SK-N-SH (cell line): ENCODE data around the gene KTN1. TPM values are rescaled to one million over a fixed set of nuclear protein-coding genes. Genes with fewer than 3 reads are reported as not detected.

Experiments used
- CTCF ChIA-PET: fragments of 300-600, 350-600 bp; formaldehyde crosslinking; extraction: SDS; loops from one replicate; lab custom pipeline; 2021; lab: Yijun Ruan, JAX
- POLR2A ChIA-PET: fragments of 350-600 bp; sonication (Branson Sonifier 250); formaldehyde crosslinking; extraction: SDS; loops from one replicate; lab custom pipeline; 2020; ENCODE audit warnings: antibody characterized with exemption, inconsistent platforms; lab: Yijun Ruan, JAX
- DNase-seq: peaks from one replicate; pipeline ENCODE4 v3.0.0; 2012
- H2AFZ ChIP-seq: fragments of 200-600 bp; sonication (generic); 2 replicates; pipeline ENCODE4 v1.8.1; 2016; ENCODE audit warnings: antibody characterized with exemption, mild to moderate bottlenecking, low read depth
- H3F3A ChIP-seq: fragments of 200-600 bp; sonication (generic); replicated peaks from 2 replicates; pipeline ENCODE3; 2016; ENCODE audit warnings: antibody characterized with exemption, mild to moderate bottlenecking; ENCODE audit not compliant: insufficient read depth
- H3K27ac ChIP-seq, 2 experiments: fragments of 200-500 bp in 1 of 2; fragments of 200-600 bp in 1 of 2; sonication (Bioruptor generic) in 1 of 2; sonication (generic), shearing (Covaris generic) in 1 of 2; 2 replicates each; pipeline versions ENCODE4 v1.5.1 to v1.6.1; 2014 to 2016; ENCODE audit warnings: low read depth in 2 of 2, inconsistent platforms in 1 of 2, low read length in 1 of 2, mild to moderate bottlenecking in 1 of 2, mixed read lengths in 1 of 2
- H3K27me3 ChIP-seq: fragments of 200-600 bp; sonication (generic), shearing (Covaris generic); 2 replicates; pipeline ENCODE4 v1.6.1; 2016; ENCODE audit warnings: mixed run types; ENCODE audit not compliant: insufficient read depth
- H3K36me3 ChIP-seq, 2 experiments: fragments of 200-500 bp in 1 of 2; fragments of 200-600 bp in 1 of 2; sonication (Bioruptor generic) in 1 of 2; sonication (generic) in 1 of 2; replicated peaks in 1 of 2; 2 replicates each; pipeline versions ENCODE3 to v1.5.1; 2014 to 2016; ENCODE audit warnings: low read length in 1 of 2, mild to moderate bottlenecking in 1 of 2; ENCODE audit not compliant: insufficient read depth in 2 of 2, control insufficient read depth in 1 of 2
- H3K4me1 ChIP-seq, 2 experiments: fragments of 200-500 bp in 1 of 2; fragments of 200-600 bp in 1 of 2; sonication (Bioruptor generic) in 1 of 2; sonication (generic), shearing (Covaris generic) in 1 of 2; 2 replicates each; pipeline versions ENCODE4 v1.5.1 to v1.6.1; 2014 to 2016; ENCODE audit warnings: low read depth in 1 of 2, low read length in 1 of 2, mixed run types in 1 of 2; ENCODE audit not compliant: insufficient read depth in 2 of 2, control insufficient read depth in 1 of 2
- H3K4me2 ChIP-seq: fragments of 200-600 bp; sonication (generic), shearing (Covaris generic); 2 replicates; pipeline ENCODE4 v1.6.1; 2017; ENCODE audit warnings: mixed run types
- H3K4me3 ChIP-seq, 2 experiments: fragments of 200-500 bp in 1 of 2; fragments of 200-600 bp in 1 of 2; sonication (Bioruptor generic) in 1 of 2; sonication (generic), shearing (Covaris generic) in 1 of 2; 2 replicates each; pipeline versions ENCODE4 v1.5.1 to v1.8.1; 2014 to 2016; ENCODE audit warnings: low read depth in 2 of 2, inconsistent platforms in 1 of 2, low read length in 1 of 2, mild to moderate bottlenecking in 1 of 2, mixed read lengths in 1 of 2, moderate library complexity in 1 of 2
- H3K79me2 ChIP-seq: fragments of 200-600 bp; sonication (generic); 2 replicates; pipeline ENCODE4 v1.8.1; 2017; ENCODE audit warnings: mild to moderate bottlenecking; ENCODE audit not compliant: insufficient read depth
- H3K9ac ChIP-seq: fragments of 200-600 bp; sonication (generic); 2 replicates; pipeline ENCODE4 v1.6.1; 2017; ENCODE audit warnings: mixed run types
- H3K9me2 ChIP-seq: fragments of 200-600 bp; sonication (generic); 2 replicates; pipeline ENCODE4 v1.6.1; 2017; ENCODE audit warnings: mixed run types
- H3K9me3 ChIP-seq: fragments of 200-600 bp; sonication (generic); 2 replicates; pipeline ENCODE4 v1.6.1; 2017; ENCODE audit warnings: mixed run types, mild to moderate bottlenecking, moderate library complexity
- H4K20me1 ChIP-seq: fragments of 200-600 bp; sonication (generic); 2 replicates; pipeline ENCODE4 v1.6.1; 2017; ENCODE audit warnings: mild to moderate bottlenecking, mixed run types; ENCODE audit not compliant: insufficient read depth
- EP300 ChIP-seq, 2 experiments: IDR thresholded peaks; 2 replicates each; pipeline versions ENCODE4 v1.4.0 to v1.6.1; 2012; ENCODE audit warnings: borderline replicate concordance in 1 of 2, low read depth in 1 of 2, low read length in 1 of 2
- GATA2 ChIP-seq: sonication (generic); formaldehyde crosslinking; IDR thresholded peaks from 2 replicates; pipeline ENCODE4 v1.5.0; 2020; ENCODE audit warnings: mild to moderate bottlenecking, missing genetic modification reagents
- JUND ChIP-seq: IDR thresholded peaks from 2 replicates; pipeline ENCODE4 v1.4.0; 2012
- MAX ChIP-seq: IDR thresholded peaks from 2 replicates; pipeline ENCODE4 v1.4.0; 2012; ENCODE audit warnings: low read depth
- MEF2A ChIP-seq: IDR thresholded peaks from 2 replicates; pipeline ENCODE4 v1.4.0; 2012; ENCODE audit warnings: low read depth, borderline replicate concordance
- PBX3 ChIP-seq: IDR thresholded peaks from 2 replicates; pipeline ENCODE4; 2012
- RAD21 ChIP-seq: IDR thresholded peaks from 2 replicates; pipeline ENCODE4 v1.6.1; 2012; ENCODE audit warnings: mild to moderate bottlenecking, low read length
- REST ChIP-seq: IDR thresholded peaks from 2 replicates; pipeline ENCODE4 v1.6.1; 2012; ENCODE audit warnings: mild to moderate bottlenecking, low read depth, low read length, moderate library complexity
- RFX5 ChIP-seq: IDR thresholded peaks from 2 replicates; pipeline ENCODE4 v1.6.1; 2012; ENCODE audit warnings: mild to moderate bottlenecking, improper control_type of control experiment, low read length
- SIN3A ChIP-seq: IDR thresholded peaks from 2 replicates; pipeline ENCODE4 v1.6.1; 2012; ENCODE audit warnings: low read depth, mild to moderate bottlenecking, low read length, moderate library complexity, borderline replicate concordance
- YY1 ChIP-seq: IDR thresholded peaks from 2 replicates; pipeline ENCODE4 v1.4.0; 2012; ENCODE audit warnings: low read depth, mild to moderate bottlenecking
- WGBS: methylation state at CpG from one replicate; pipeline ENCODE4 v1.1.6; 2017; ENCODE audit warnings: low lambda C conversion rate; 5-methylcytosine and 5-hydroxymethylcytosine counted together
- polyA plus RNA-seq, 3 experiments: library from polyadenylated mRNA; depleted of rRNA; stranded (reverse); fragments of >200 nt; gene quantifications; 2 replicates each; pipeline ENCODE4 v1.2.3, GENCODE V29; 2012

KTN1 gene
- polyA plus RNA-seq, 1 of the 3 experiments (the other 2 are of a cell fraction), result 39.5 TPM

- H3K4me3 ChIP-seq, result no peak overlapping the region
- ChIA-PET POLR2A (no interaction called here), CTCF (no interaction called here)
- H3K4me2 ChIP-seq, result no peak overlapping the region
- TF ChIP-seq JUND (no peak), YY1 (no peak), EP300 (IDR thresholded peaks at IDR 0.05; ENCODE audit: borderline replicate concordance in 1 of 2, low read depth in 1 of 2, low read length in 1 of 2) (no peak), MEF2A (no peak), PBX3 (no peak), MAX (no peak), GATA2 (CRISPR knock-in tag) (no peak), RFX5 (no peak), RAD21 (no peak), SIN3A (no peak), REST (no peak)
- no peak overlapping the region for H2AFZ ChIP-seq
- no peak for DNase-seq
- H3F3A ChIP-seq, result peaks cover 3% of the 10 kb centered on the region
- peaks cover 72% of the 10 kb centered on the region in 2 experiments for H3K36me3 ChIP-seq
- no peaks in the 10 kb centered on the region for H4K20me1 ChIP-seq
- H3K79me2 ChIP-seq, result peaks cover 7% of the 10 kb centered on the region; the same call in 1 of the 2 replicates
- no peak overlapping the region for H3K27ac ChIP-seq
- WGBS, result 97% methylated on average over 1 of the region's 1 CpG
- H3K27me3 ChIP-seq, result no peaks in the 10 kb centered on the region
- H3K9me3 ChIP-seq, result no peaks in the 10 kb centered on the region
- H3K4me1 ChIP-seq, result no peaks in the 10 kb centered on the region
- H3K9ac ChIP-seq, result no peak overlapping the region
- no peaks in the 10 kb centered on the region for H3K9me2 ChIP-seq
Measured at GRCh38 chr14:55645145-55645544, 65.1 kb downstream of the KTN1 start.
